Hypothalamus (tissue), 51 donors: ENCODE data around the gene EPAS1.
A peak's percentile ranks its signal among the peaks of the same experiment; 100 is the strongest.

ENCODE experiments used
- DNase-seq, 51 donors: peaks; one replicate each; lab custom pipeline; 2025; lab: John Stamatoyannopoulos, UW

EPAS1 gene

DNA sequence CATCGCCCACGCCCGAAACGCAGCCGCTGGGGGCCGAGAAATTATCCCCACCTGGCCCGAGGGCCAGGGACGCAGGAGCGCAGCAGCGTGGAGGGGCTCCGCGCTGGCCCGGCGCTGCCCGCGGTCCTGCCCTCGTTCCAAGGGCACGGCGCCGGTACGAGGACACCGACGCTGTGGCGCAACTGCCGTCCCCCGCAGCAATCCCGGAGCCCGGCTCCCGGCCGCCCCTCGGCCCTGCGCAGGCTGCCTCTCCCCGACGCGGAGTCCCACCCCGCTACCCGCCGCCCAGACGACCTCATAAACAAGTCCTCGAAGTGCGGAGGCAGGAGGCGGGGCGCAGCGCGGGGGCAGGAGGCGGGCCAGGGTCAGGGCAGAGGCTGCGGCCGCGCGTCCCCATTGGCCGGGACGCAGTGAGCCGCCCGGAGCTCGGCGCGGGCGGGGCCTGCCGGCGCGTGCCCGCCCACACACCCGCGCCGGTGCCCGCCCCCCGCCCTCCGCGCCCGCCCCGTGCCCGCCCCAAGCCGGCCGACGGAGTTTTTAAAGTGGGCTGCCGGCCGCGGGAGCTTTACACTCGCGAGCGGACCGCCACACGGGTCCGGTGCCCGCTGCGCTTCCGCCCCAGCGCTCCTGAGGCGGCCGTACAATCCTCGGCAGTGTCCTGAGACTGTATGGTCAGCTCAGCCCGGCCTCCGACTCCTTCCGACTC lies at the start of gene EPAS1:
Gene EPAS1 (plus strand): TSS at position 568 of the 706 bp plus-strand sequence. CDS start 505 bp downstream, outside the sequence.
- DNase-seq: peak in 46 of 51 donors; percentile 19 to 88 (median 70)

DNA sequence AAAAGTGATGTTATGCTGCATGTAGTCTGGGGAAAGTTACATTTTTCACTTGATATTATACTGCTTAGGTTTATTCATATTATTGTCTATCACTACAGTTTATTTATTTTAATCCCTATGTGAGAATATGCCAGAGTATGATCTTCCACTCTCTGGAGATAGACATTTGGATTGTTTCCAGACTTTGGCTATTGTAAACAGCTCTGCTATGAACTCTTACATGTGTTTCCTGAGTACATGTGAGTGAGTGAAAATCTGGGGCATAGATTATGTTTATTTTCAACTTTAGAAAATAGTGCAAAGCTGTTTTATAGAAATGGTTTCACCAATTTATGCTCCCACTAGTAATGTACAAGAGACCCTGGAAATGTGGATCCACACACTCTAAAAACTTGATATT lies 49.0 kb upstream of the EPAS1 start:
- DNase-seq: no peak

DNA sequence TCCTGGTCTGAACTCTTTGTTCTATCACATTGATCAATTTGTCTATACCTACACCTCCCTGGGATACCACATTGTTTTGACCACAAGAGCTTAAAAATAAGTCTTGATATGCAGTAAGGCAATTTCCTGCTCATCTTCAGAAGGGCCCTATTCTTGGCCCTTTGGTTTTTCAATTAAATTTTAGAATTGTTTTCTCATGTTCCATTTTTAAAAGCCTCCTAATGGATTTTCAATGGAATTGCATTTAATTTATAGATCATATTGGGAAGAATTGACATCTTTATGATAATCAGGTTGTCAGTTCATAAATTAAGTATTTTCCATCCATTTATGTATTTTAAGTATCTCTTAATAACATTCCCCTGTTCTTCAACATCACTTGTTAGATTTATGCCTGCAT lies 47.6 kb upstream of the EPAS1 start:
- DNase-seq: no peak

DNA sequence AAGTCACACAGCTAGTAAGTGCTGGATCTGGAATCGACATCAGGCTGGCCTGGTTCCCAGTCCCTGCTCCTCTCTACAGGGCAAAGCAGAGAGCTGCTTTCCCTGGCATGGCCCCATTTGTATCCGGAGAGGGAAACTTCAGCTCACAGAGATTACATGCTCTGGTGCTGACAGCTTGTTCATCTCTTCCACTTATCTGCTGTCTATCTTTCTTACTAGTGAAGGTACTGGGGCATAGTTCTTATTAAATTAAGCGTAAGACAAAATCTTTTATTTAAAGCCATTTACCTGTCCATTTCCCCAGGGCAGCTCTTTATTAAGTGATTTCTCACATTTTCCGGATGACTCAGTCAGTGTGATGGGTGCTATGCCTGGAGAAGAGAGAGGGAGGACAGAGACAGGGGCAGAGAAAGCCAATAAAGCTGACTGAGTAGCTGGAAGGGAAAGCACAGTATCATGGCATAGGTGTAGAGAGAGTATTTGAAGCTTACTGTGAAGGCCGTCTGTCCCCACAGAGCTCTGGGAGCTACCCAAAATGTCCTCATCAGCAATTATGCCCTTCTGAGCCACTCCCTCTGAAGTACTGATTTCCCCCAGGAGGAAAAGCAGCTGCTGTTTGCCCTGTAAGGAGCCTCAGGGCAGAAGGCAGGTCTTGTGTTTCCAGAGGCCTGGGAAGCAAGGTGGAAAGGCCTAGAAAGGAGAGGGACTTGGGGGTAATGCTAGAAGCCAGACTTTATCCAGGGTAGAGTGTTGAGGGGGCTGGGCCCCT lies 44.1 kb upstream of the EPAS1 start:
- no peak for DNase-seq

DNA sequence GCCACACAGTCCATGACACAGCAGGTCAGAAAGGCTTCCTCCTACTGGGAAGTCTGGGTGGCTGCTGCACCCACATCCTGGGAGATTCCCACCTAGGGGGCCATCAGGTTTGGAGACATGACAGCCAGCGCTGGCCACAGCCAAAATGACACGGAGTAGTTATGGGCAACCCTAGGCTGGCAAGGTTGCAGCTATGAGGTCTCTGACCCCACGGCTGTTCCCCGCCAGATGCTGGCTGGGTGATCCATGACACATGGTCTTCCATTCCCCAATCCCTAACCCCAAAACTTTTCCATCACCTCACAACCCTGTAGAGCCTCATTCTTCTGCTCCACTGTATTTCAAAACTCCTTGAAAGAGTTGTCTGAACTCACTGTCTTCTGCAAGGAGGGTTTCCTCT lies 42.7 kb upstream of the EPAS1 start:
- no peak for DNase-seq

DNA sequence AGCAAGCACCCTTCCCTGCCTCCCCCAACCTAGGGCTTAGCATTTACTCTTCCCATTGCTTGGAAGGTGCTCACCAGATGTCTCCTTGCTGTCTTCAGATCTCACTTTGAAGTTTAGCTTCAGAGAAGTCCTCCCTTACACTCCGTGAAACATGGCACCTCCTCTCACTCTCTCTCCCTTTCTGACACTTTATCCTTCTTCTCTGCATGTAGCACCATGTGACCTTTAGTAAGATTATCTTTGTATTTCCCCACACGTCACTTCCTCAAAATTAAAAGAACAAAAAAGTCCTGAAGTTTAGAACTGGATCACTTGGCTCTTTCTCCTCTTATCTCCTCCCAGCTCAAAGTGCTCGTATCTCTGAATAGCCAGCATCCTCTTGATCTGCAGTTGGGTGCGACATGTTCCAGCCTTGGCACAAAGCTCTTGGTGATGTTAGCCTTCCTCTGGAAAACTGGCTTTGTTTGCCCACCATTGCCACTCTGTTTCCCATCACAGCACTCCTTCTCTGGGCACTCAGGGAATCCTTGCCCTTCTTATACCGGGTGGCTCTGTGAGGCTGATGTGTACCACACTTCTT lies 40.6 kb upstream of the EPAS1 start:
- DNase-seq: no peak

DNA sequence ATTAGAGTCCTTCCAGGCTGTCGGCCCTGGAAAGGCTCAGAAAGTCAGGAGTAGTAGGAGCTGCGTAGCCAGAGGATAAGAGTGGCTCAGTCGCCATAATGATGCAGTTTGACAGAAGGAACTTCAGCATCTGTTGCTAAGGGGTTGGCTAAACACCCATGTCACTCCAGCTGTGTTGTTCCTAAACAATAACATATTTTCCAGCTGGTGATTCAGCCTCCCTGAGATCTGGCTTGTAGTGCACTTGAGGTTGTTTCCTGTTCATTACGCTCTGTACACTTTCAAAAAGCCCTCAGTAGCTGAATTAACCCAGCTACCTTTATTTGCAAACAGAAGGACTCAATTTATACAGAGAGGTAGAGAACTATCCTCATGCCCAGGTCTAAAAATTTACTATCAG lies 39.7 kb upstream of the EPAS1 start:
- DNase-seq: no peak

DNA sequence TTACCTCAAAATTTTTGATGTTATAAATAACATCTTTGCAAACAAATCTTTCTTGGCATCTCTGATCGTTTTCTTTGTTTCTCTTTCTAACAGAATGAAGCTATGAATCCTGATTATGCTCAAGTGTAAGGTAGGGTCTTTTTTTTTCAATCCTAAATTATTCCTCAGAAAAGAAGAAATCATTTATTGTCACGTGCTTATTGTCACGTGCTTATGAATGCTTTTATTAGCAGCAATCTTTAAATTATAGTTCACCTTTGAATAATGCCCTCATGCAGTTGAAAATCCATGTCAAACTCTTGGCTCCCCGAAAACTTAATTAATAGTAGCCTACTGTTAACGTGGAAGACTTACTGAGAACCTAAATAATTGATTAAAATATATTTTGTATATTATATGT lies 39.2 kb upstream of the EPAS1 start:
- DNase-seq: no peak

DNA sequence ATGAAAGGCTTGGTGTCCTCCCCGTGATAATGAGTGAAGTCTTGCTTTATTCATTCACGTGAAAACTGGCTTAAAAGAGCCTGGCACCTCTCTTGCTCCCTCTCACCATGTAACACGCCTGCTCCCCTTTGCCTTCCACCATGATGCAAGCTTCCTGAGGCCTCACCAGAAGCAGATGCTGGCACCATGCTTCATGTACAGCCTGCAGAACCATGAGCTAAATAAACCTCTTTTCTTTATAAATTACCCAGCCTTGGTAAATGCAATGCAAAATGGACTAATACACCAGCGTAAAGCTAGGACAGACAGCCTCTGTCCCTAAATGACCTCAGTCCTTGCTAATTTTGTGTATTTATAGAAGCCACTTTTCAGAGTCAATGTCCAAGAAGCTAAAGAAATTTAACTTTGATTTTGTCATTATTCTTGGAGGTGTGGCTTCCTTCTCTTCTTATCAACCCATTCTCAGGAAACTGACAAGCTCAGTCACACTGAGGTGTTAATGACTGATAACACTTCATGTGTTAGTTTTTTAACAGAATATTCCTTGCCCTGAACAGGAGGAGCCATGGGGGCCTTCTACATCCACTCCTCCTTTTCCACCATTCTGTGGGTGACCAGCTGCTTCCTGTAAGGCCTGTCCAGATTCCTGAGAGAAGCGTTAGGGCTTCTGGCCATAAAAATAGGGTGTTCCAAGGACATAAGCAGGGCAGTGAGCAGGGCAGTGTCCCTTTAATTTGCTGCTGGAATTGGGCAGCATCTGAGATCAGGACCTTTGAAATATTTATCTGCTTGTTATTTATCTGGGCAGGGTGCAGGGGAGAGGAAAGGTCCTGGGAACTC lies 38.0 kb upstream of the EPAS1 start:
- DNase-seq: no peak

DNA sequence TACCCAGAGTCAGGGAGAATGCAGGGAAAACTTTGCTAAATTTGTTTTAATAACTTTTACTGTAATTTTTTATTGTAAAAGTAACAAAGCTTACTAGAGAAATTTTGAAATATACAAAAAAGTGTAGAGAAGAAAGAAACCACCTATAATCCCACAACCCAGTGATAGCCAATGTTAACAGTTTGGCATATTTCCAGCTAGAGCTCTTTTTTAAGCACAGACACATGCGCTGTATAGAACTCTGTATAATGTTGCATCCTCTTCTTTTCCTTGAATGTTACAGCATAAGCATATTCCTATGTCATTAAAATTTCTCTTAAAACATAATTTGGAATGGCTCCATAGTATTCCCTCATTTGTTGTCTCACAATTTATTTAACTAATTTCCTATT lies 37.4 kb upstream of the EPAS1 start:
- no peak for DNase-seq

DNA sequence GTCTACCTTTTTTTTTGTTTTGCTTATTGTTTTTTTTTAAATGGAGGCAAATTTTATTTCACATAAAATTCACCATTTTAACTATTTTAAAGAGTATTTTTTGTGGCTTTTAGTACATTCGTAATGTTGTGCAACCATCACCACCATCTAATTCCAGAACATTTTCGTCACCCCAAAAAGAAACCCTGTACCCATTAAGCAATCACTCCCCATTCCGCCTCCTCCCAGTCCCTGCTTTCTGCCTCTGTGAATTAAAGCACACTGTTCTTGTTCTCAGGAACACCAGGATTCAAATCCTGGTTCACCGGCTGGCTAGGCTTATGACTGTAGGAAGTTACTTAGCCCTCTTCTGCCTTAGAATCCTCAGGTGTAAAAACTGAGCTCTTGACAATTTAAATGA lies 36.9 kb upstream of the EPAS1 start:
- DNase-seq: no peak

DNA sequence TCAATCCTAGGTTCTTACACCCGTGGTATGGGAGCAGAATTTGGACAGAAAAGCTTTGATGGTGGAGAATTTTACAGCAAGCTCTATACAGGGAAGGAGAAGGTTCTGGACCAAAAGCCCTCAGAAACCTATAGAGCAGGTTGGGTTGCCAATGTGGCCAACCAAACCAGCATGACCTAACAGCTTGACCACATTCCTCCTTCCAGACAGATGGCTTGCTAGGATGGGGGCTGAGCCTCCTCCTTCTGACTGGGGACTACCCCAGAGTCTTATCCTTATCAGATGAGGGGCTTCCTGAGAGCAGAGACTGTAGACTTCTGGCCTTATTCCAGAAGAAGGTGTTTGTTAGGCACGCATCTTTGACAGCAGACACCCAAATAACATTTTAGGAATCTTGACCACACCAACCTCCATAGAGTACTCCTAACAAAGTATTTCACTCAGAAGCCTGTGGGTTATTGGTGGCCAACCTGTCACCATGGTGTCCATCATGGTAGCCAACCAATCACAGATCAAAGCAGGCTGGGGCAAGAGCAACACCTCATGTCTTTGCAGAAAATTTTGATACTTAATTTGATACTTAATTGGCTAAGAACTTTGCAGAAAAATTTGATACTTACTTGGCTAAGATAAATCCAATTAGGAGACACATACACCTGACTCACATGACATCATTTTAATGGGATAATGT lies 34.8 kb upstream of the EPAS1 start:
- no peak for DNase-seq

DNA sequence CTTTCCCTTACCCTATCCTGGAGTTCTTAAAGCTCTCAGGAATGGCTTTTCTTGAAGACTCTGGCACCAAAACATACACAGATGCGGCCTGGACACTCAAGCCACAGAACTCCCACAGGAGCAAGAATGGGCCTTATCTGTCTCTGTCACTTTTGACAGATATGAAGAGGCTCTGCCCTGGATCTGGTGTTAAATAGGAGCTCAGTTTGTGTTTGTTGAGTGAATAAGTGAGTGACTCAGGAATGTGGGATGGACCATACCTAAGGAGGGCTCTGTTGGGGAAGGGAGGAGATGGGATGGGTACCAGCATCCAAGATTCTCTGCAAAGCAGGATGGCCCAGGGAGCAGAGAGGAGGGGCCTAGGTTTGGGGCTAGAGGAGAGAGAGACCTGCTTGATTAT lies 33.9 kb upstream of the EPAS1 start:
- DNase-seq: no peak

DNA sequence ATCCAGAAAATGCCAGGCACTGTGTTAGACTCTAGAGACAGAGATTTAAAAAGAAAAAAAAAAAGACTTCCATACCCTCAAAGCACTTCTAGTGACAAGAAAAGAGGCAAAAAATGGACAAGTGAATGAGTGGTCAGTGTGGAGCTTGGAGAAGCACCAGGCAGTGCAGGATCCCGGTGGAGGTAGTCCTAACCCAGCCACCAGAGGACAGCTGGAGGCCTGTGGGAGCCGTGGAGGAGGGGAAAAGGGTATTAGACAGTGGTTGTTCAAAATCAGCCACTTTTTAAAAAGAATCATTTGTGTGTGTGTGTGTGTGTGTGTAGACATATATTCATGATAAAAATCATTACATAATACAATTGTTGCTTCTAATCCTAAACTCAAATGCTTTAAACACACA lies 32.8 kb upstream of the EPAS1 start:
- DNase-seq: no peak

DNA sequence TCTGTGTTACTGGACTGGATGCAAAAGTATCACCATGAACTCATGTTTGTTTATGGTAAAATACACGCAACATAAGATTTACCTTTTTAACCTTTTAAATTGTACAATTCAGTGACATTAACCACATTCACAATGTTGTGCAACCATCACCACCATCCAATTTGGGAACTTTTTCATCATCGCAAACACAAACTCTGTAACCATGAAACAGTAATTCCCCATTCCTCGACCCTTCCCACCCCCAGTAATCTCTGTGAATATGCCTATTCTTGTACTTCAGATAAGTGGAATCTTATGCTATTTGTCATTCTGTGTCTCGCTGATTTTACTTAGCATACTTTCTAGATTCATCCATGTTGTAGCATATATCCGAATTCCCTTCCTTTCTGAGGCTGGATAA lies 31.1 kb upstream of the EPAS1 start:
- no peak for DNase-seq

DNA sequence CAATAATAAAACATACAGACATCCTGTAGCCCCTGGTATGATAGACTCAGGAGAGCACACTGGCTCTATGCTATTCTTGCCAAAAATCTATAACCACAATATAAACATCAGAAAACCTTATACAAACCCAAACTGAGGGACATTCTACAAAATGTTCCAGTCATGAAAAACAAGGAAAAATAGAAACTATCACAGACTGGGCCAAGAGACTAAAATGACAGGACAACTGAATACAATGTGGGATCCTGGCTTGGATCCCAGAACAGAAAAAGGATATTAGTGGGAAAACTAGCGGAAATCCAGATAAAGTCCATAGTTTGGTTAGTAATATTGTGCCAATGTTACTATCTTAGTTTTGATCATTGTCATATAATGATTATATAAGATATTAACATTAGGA lies 29.6 kb upstream of the EPAS1 start:
- no peak for DNase-seq

DNA sequence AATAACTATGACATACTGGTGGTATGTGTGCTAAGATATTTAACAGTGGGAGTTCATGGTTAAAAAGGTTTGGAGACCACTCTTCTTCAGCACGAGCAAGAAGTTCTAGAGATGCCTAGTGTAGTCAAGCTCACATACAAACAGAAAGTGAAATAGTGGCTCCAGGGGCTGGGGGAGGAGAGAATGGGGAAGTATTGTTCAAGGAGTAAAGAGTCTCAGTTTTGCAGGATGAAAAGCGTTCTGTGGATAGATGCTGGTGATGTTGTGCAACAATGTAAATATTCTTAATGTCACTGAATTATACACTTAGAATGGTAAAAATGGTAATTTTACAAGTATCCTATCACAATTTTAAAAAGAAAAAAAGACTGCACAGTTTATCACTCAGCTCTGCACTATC lies 29.0 kb upstream of the EPAS1 start:
- DNase-seq: no peak

DNA sequence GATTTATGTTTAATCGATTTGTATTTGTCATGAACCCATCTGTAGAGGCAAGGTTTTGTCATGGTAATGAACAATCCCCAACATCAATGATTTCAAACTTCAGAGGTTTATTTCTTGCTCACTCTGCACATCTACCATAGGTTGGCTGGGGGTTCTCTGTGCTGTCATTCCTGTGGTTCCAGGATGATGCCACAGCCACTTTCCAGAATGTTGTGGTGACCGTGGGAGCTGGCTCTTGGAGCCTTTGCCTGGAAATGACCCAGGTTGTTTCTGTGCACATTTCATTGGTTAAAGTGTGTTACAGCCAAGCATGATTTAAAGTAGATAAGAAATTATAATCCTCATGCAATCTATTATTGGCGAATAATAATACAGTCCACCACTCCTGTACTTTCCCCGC lies 28.2 kb upstream of the EPAS1 start:
- no peak for DNase-seq

DNA sequence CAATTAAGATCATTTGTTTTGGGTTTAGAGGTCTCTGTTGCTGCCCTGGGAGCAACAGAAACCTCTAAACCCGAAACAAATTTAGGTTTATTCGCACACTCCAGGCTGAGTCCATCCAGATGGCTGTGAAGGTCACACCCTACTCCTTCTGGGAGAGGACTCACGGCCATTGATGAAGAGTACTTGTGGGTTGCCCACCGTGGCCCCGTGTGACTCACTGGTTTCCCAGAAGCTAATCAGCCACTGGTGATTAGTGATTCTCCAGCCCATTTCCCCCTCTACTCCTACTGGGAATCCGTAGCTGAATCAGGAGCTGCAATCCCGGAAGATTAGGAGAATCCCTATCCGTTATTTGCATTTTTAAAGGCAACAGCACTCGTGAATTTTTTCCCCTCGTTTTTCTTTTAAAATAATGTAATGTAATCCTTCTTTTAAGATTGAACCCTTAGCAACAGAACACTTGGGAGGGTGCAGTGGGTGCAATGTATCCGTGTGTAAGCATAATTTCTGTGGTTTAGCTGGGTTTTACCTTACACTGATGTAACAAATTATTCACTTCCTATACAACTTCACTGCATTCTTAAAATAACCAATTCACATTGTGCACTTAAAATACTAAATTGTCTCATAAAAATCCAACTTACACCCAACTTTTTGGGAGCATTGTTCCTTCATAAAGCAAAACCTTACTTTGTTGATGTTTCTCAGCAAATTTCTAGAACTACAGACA lies 27.5 kb upstream of the EPAS1 start:
- DNase-seq: no peak

DNA sequence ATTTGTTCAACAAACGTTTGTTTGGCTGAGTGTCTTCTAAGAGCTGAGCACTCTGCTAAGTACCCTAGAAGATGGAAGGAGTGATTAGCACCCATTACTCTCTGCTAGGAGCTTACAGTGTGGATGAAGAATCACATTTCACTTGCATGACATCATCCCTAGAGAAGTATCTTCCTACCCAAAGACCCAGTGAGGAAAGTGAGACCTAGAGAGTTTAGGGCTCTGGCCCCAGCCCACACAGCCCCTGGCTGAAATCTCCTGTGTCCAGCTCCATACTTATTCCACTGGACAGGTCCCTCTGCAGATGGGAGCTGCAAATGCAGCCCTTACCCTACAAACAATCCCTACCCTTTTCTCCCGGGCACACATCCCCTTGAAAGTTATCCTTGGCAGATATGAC lies 26.8 kb upstream of the EPAS1 start:
- no peak for DNase-seq
